GM08714 (cell line): ENCODE data around the gene LPIN1.

Experiments
- H3K4me3 ChIP-seq: fragments of 200-500 bp; sonication (Bioruptor generic); 2 replicates; pipeline ENCODE4 v1.5.1; 2014; ENCODE audit warnings: mild to moderate bottlenecking, low read length, inconsistent platforms
- ZNF274 ChIP-seq: IDR thresholded peaks from 2 replicates; pipeline ENCODE4 v1.6.1; 2012; ENCODE audit warnings: mild to moderate bottlenecking, low read depth, low read length

The LPIN1 gene

GRCh38 chr2:11746376-11746806, at the start of gene LPIN1:
Gene LPIN1, plus strand, starts transcription at chr2:11746632. Its CDS starts 18,910 bp downstream, at chr2:11765542.
- peak within 1 kb of the TSS; percentile 54 for H3K4me3 ChIP-seq
- TF ChIP-seq ZNF274 = no peak

- no peak overlapping the region for H3K4me3 ChIP-seq
- no peak for TF ChIP-seq ZNF274
These were observed 49.7 kb upstream of the LPIN1 start for GRCh38 chr2:11696736-11697102.

GRCh38 chr2:11697103-11697871, 49.1 kb upstream of the LPIN1 start:
- no peak overlapping the region for H3K4me3 ChIP-seq
- TF ChIP-seq ZNF274 = no peak

GRCh38 chr2:11698009-11698922, 48.2 kb upstream of the LPIN1 start:
- no peak for TF ChIP-seq ZNF274
- no peak overlapping the region for H3K4me3 ChIP-seq

GRCh38 chr2:11699686-11700670, 46.5 kb upstream of the LPIN1 start:
- TF ChIP-seq ZNF274 = no peak

GRCh38 chr2:11701206-11701605, 45.2 kb upstream of the LPIN1 start:
- no peak for TF ChIP-seq ZNF274
- no peak overlapping the region for H3K4me3 ChIP-seq

More at GRCh38 chr2:11699686-11700670, 46.5 kb upstream of the LPIN1 start:
- no peak overlapping the region for H3K4me3 ChIP-seq

- no peak overlapping the region for H3K4me3 ChIP-seq
- no peak for TF ChIP-seq ZNF274
These were observed 44.6 kb upstream of the LPIN1 start for GRCh38 chr2:11701751-11702301.

- TF ChIP-seq ZNF274 = no peak
- no peak overlapping the region for H3K4me3 ChIP-seq
These were observed 43.5 kb upstream of the LPIN1 start for GRCh38 chr2:11702946-11703345.

- TF ChIP-seq ZNF274 = no peak
- no peak overlapping the region for H3K4me3 ChIP-seq
These were observed 42.7 kb upstream of the LPIN1 start for GRCh38 chr2:11703700-11704099.

GRCh38 chr2:11705063-11705462, 41.4 kb upstream of the LPIN1 start:
- no peak for TF ChIP-seq ZNF274

GRCh38 chr2:11705711-11706110, 40.7 kb upstream of the LPIN1 start:
- no peak for TF ChIP-seq ZNF274

More at GRCh38 chr2:11705063-11705462, 41.4 kb upstream of the LPIN1 start:
- no peak overlapping the region for H3K4me3 ChIP-seq

GRCh38 chr2:11708106-11708505, 38.3 kb upstream of the LPIN1 start:
- TF ChIP-seq ZNF274 = no peak
- no peak overlapping the region for H3K4me3 ChIP-seq

More at GRCh38 chr2:11705711-11706110, 40.7 kb upstream of the LPIN1 start:
- no peak overlapping the region for H3K4me3 ChIP-seq

- no peak for TF ChIP-seq ZNF274
- H3K4me3 ChIP-seq = no peak overlapping the region
These were observed 37.1 kb upstream of the LPIN1 start for GRCh38 chr2:11709293-11709692.

- no peak overlapping the region for H3K4me3 ChIP-seq
- no peak for TF ChIP-seq ZNF274
These were observed 36.2 kb upstream of the LPIN1 start for GRCh38 chr2:11710210-11710609.
